Stimulated activated CD4-positive, alpha-beta T cell treated with anti-CD3 and anti-CD28 coated beads, Interleukin-1b, Interleukin-23, amount 100 ng/mL, for 1 hour (primary cell): ENCODE measurements around the gene DCDC2B.
"Not testable (repeated sequence)": the region's sequence is repeated elsewhere in the genome, so short reads cannot be mapped to it uniquely, and the experiment has no call there.

Experiments used
- DNase-seq, 2 donors: peaks; one replicate each; pipeline ENCODE4 v3.0.0-alpha.2; 2020; ENCODE audit warnings: low read depth in 2 of 2

Gene DCDC2B

GRCh38 chr1:32208891-32209328 lies at the start of gene DCDC2B:
Gene DCDC2B (plus strand): TSS chr1:32209089. CDS start chr1:32209094, 5 bp downstream.
- no peak for DNase-seq

GRCh38 chr1:32159189-32159588 lies 49.7 kb upstream of the DCDC2B start:
- DNase-seq = no peak

- no peak for DNase-seq
Observed at GRCh38 chr1:32163405-32163804, 45.5 kb upstream of the DCDC2B start.

GRCh38 chr1:32165633-32166032 lies 43.3 kb upstream of the DCDC2B start:
- DNase-seq = not testable (repeated sequence)

GRCh38 chr1:32170991-32171390 lies 37.9 kb upstream of the DCDC2B start:
- no peak for DNase-seq

GRCh38 chr1:32172621-32173245 lies 36.2 kb upstream of the DCDC2B start:
- DNase-seq = no peak

GRCh38 chr1:32178380-32179192 lies 30.3 kb upstream of the DCDC2B start:
- DNase-seq = no peak

GRCh38 chr1:32179193-32179442 lies 29.8 kb upstream of the DCDC2B start:
- DNase-seq = no peak

GRCh38 chr1:32179443-32180185 lies 29.3 kb upstream of the DCDC2B start, which contains the start of gene TXLNA:
Gene TXLNA (plus strand): TSS chr1:32179675. CDS start chr1:32180346, 671 bp downstream.
- DNase-seq = peak; percentile 72 to 74

GRCh38 chr1:32180186-32181060 lies 28.5 kb upstream of the DCDC2B start:
- DNase-seq = no peak

- DNase-seq = no peak
Observed at GRCh38 chr1:32181065-32181464, 27.8 kb upstream of the DCDC2B start.

- DNase-seq = no peak
Observed at GRCh38 chr1:32181563-32181962, 27.3 kb upstream of the DCDC2B start.

- DNase-seq = no peak
Observed at GRCh38 chr1:32182060-32182459, 26.8 kb upstream of the DCDC2B start.

- no peak for DNase-seq
Observed at GRCh38 chr1:32184650-32185049, 24.2 kb upstream of the DCDC2B start.

GRCh38 chr1:32186077-32186476 lies 22.8 kb upstream of the DCDC2B start:
- no peak for DNase-seq

GRCh38 chr1:32186491-32186890 lies 22.4 kb upstream of the DCDC2B start:
- no peak for DNase-seq

- no peak for DNase-seq
Observed at GRCh38 chr1:32187850-32188249, 21.0 kb upstream of the DCDC2B start.

- DNase-seq = no peak
Observed at GRCh38 chr1:32192220-32192948, 16.5 kb upstream of the DCDC2B start.

GRCh38 chr1:32194984-32195383 lies 13.9 kb upstream of the DCDC2B start:
- no peak for DNase-seq

GRCh38 chr1:32195531-32195930 lies 13.4 kb upstream of the DCDC2B start:
- DNase-seq = no peak
